NCI-H345 treated with DMSO at 0.1 percent for 48 hours (cell line): ENCODE data around the gene CATSPERB.
"Not testable (repeated sequence)": the region's sequence is repeated elsewhere in the genome, so short reads cannot be mapped to it uniquely, and the experiment has no call there.

Experiments used
- DNase-seq: peaks from one replicate; lab custom pipeline; 2025; ENCODE audit not compliant: unreplicated experiment; lab: John Stamatoyannopoulos, UW

Gene CATSPERB

GRCh38 chr14:91737619-91738018, 5.7 kb upstream of the CATSPERB start:
- DNase-seq, result no peak

- no peak for DNase-seq
These were observed 1.1 kb upstream of the CATSPERB start for GRCh38 chr14:91732859-91733477.

GRCh38 chr14:91732439-91732838, 553 bp upstream of the CATSPERB start:
- DNase-seq, result no peak

- DNase-seq, result no peak
These were observed 868 bp downstream of the CATSPERB start for GRCh38 chr14:91731018-91731417.

GRCh38 chr14:91729756-91730155, 2.1 kb downstream of the CATSPERB start:
- DNase-seq, result no peak

- DNase-seq, result no peak
These were observed 3.2 kb downstream of the CATSPERB start for GRCh38 chr14:91728616-91729183.

GRCh38 chr14:91727121-91727520, 4.8 kb downstream of the CATSPERB start:
- DNase-seq, result no peak

GRCh38 chr14:91723501-91723900, 8.4 kb downstream of the CATSPERB start:
- DNase-seq, result no peak

- no peak for DNase-seq
These were observed 9.5 kb downstream of the CATSPERB start for GRCh38 chr14:91722386-91722785.

- no peak for DNase-seq
These were observed 12.0 kb downstream of the CATSPERB start for GRCh38 chr14:91719839-91720238.

GRCh38 chr14:91716999-91717398, 14.9 kb downstream of the CATSPERB start:
- DNase-seq, result no peak

GRCh38 chr14:91714805-91715204, 17.1 kb downstream of the CATSPERB start:
- no peak for DNase-seq

- no peak for DNase-seq
These were observed 23.1 kb downstream of the CATSPERB start for GRCh38 chr14:91708795-91709194.

- DNase-seq, result no peak
These were observed 24.9 kb downstream of the CATSPERB start for GRCh38 chr14:91706996-91707395.

- no peak for DNase-seq
These were observed 37.2 kb downstream of the CATSPERB start for GRCh38 chr14:91694643-91695042.

- DNase-seq, result no peak
These were observed 38.5 kb downstream of the CATSPERB start for GRCh38 chr14:91693346-91693745.

GRCh38 chr14:91692075-91692474, 39.8 kb downstream of the CATSPERB start:
- DNase-seq, result no peak

GRCh38 chr14:91689608-91690007, 42.3 kb downstream of the CATSPERB start:
- DNase-seq, result no peak

GRCh38 chr14:91687436-91687835, 44.5 kb downstream of the CATSPERB start:
- not testable (repeated sequence) for DNase-seq

GRCh38 chr14:91685600-91685999, 46.3 kb downstream of the CATSPERB start:
- DNase-seq, result no peak

GRCh38 chr14:91681893-91682563, 49.9 kb downstream of the CATSPERB start:
- DNase-seq, result no peak

GRCh38 chr14:91681118-91681517, 50.8 kb downstream of the CATSPERB start:
- DNase-seq, result no peak

- DNase-seq, result no peak
These were observed 52.6 kb downstream of the CATSPERB start for GRCh38 chr14:91679273-91679672.
